ENCODE results near the gene DPM3. TPM values are rescaled to one million over a fixed set of nuclear protein-coding genes. Genes with fewer than 3 reads are reported as not detected.

DPM3 gene
- total and polyA plus RNA-seq, 4 donors = 16.2 to 47.2 (median 44.2) TPM

- Histone ChIP-seq H3K9me3 (ENCODE audit: control insufficient read depth, insufficient read depth, low read length) (no peaks in the 10 kb centered on the region), H3K27ac (ENCODE audit: low read depth, low read length) (no peak overlapping the region), H3K36me3 (ENCODE audit: control insufficient read depth, insufficient read depth, low read length) (peaks cover 9% of the 10 kb centered on the region), H3K4me3 (ENCODE audit: low read depth, low read length) (no peak overlapping the region), H3K27me3 (ENCODE audit: control insufficient read depth, insufficient read depth, low read length) (no peaks in the 10 kb centered on the region), H3K4me1 (ENCODE audit: control insufficient read depth, insufficient read depth, low read length) (peaks cover 24% of the 10 kb centered on the region)
- 84% methylated on average over 6 of the region's 6 CpGs for WGBS (ENCODE audit: insufficient coverage)
- DNase-seq (ENCODE audit: low read depth in 4 of 6, low spot score in 6 of 6) = no peak
These were observed 48.2 kb downstream of the DPM3 start for GRCh38 chr1:155092131-155092530.

- Histone ChIP-seq H3K36me3 (ENCODE audit: control insufficient read depth, insufficient read depth, low read length) (peaks cover 17% of the 10 kb centered on the region), H3K4me3 (ENCODE audit: low read depth, low read length) (no peak overlapping the region), H3K27me3 (ENCODE audit: control insufficient read depth, insufficient read depth, low read length) (no peaks in the 10 kb centered on the region), H3K9me3 (ENCODE audit: control insufficient read depth, insufficient read depth, low read length) (no peaks in the 10 kb centered on the region), H3K4me1 (ENCODE audit: control insufficient read depth, insufficient read depth, low read length) (peaks cover 29% of the 10 kb centered on the region), H3K27ac (ENCODE audit: low read depth, low read length) (no peak overlapping the region)
- WGBS (ENCODE audit: insufficient coverage) = 25% methylated on average over 19 of the region's 29 CpGs
- peak in 3 of 6 donors; percentile 51 to 90 (median 90) for DNase-seq (ENCODE audit: low read depth in 4 of 6, low spot score in 6 of 6)
These were observed 49.0 kb downstream of the DPM3 start for GRCh38 chr1:155091071-155092051.

Small RNAs within 50 kb of the gene (small RNA-seq; reads per million reads assigned to genes)
- gene HMGN2P18 (ENCODE audit: low replicate concordance) (not detected), gene RF00019 (ENCODE audit: low replicate concordance) (not detected)

Other genes starting within 250 kb of the DPM3 start
- gene PMVK, start 203.8 kb downstream of the DPM3 start, total RNA-seq = 10 to 100 TPM; 10.6 to 15.3 TPM
- 10 to 100 TPM; 43.2 to 45.3 TPM for gene PMVK, start 203.8 kb downstream of the DPM3 start, polyA plus RNA-seq (ENCODE audit: insufficient read length in 2 of 2)
- gene PBXIP1, start 184.4 kb downstream of the DPM3 start, total RNA-seq = 100 to 1,000 TPM in 1 of 2 donors, 10 to 100 TPM in 1; 57.5 to 143 TPM
- gene PBXIP1, start 184.4 kb downstream of the DPM3 start, polyA plus RNA-seq (ENCODE audit: insufficient read length in 2 of 2) = 10 to 100 TPM; 66.7 to 67.8 TPM
- 10 to 100 TPM; 12.7 to 24.7 TPM for gene PYGO2, start 178.7 kb downstream of the DPM3 start, total RNA-seq
- 10 to 100 TPM; 31.6 to 34.3 TPM for gene PYGO2, start 178.7 kb downstream of the DPM3 start, polyA plus RNA-seq (ENCODE audit: insufficient read length in 2 of 2)
- gene SHC1, start 169.8 kb downstream of the DPM3 start, total RNA-seq = 10 to 100 TPM; 28.5 to 99.2 TPM
- 10 to 100 TPM; 26.4 to 47.2 TPM for gene SHC1, start 169.8 kb downstream of the DPM3 start, polyA plus RNA-seq (ENCODE audit: insufficient read length in 2 of 2)
- 10 to 100 TPM; 25.9 to 64.8 TPM for gene CKS1B, start 165.8 kb downstream of the DPM3 start, total RNA-seq
- gene CKS1B, start 165.8 kb downstream of the DPM3 start, polyA plus RNA-seq (ENCODE audit: insufficient read length in 2 of 2) = 10 to 100 TPM; 37.6 to 41.1 TPM
- 10 to 100 TPM; 14.6 to 32.0 TPM for gene FLAD1, start 157.2 kb downstream of the DPM3 start, total RNA-seq
- gene FLAD1, start 157.2 kb downstream of the DPM3 start, polyA plus RNA-seq (ENCODE audit: insufficient read length in 2 of 2) = 10 to 100 TPM; 33.5 to 36.9 TPM
- gene LENEP, start 146.9 kb downstream of the DPM3 start, total RNA-seq = under 1 TPM in 1 of 2 donors, not detected in 1; 0.22 TPM
- gene LENEP, start 146.9 kb downstream of the DPM3 start, polyA plus RNA-seq (ENCODE audit: insufficient read length in 2 of 2) = under 1 TPM in 1 of 2 donors, not detected in 1; 0.39 TPM
- 10 to 100 TPM in 1 of 2 donors, 1 to 10 TPM in 1; 7.3 to 10.7 TPM for gene ZBTB7B, start 137.7 kb downstream of the DPM3 start, total RNA-seq
- gene ZBTB7B, start 137.7 kb downstream of the DPM3 start, polyA plus RNA-seq (ENCODE audit: insufficient read length in 2 of 2) = 1 to 10 TPM; 8.7 to 9.0 TPM
- 1 to 10 TPM in 1 of 2 donors, under 1 TPM in 1; 0.10 to 1.0 TPM for gene DCST2, start 106.8 kb downstream of the DPM3 start, total RNA-seq
- gene DCST2, start 106.8 kb downstream of the DPM3 start, polyA plus RNA-seq (ENCODE audit: insufficient read length in 2 of 2) = 1 to 10 TPM; 1.1 to 1.2 TPM
- gene DCST1, start 106.7 kb downstream of the DPM3 start, total RNA-seq = not detected
- under 1 TPM; 0.11 to 0.33 TPM for gene DCST1, start 106.7 kb downstream of the DPM3 start, polyA plus RNA-seq (ENCODE audit: insufficient read length in 2 of 2)
- gene ADAM15, start 89.2 kb downstream of the DPM3 start, total RNA-seq = 10 to 100 TPM; 29.9 to 58.5 TPM
- gene ADAM15, start 89.2 kb downstream of the DPM3 start, polyA plus RNA-seq (ENCODE audit: insufficient read length in 2 of 2) = 100 to 1,000 TPM in 1 of 2 donors, 10 to 100 TPM in 1; 73.1 to 100 TPM
- gene EFNA4, start 76.8 kb downstream of the DPM3 start, total RNA-seq = 10 to 100 TPM in 1 of 2 donors, 1 to 10 TPM in 1; 3.5 to 13.9 TPM
- 1 to 10 TPM; 5.1 to 6.8 TPM for gene EFNA4, start 76.8 kb downstream of the DPM3 start, polyA plus RNA-seq (ENCODE audit: insufficient read length in 2 of 2)
- gene EFNA3, start 61.7 kb downstream of the DPM3 start, total RNA-seq = 10 to 100 TPM; 12.3 to 13.6 TPM
- gene EFNA3, start 61.7 kb downstream of the DPM3 start, polyA plus RNA-seq (ENCODE audit: insufficient read length in 2 of 2) = 10 to 100 TPM; 46.6 to 50.6 TPM
- gene EFNA1, start 12.7 kb downstream of the DPM3 start, total RNA-seq = 10 to 100 TPM; 14.8 to 27.8 TPM
- gene EFNA1, start 12.7 kb downstream of the DPM3 start, polyA plus RNA-seq (ENCODE audit: insufficient read length in 2 of 2) = 10 to 100 TPM; 17.9 to 23.3 TPM
- gene SLC50A1, start 4.7 kb downstream of the DPM3 start, total RNA-seq = 10 to 100 TPM; 12.1 to 35.8 TPM
- gene SLC50A1, start 4.7 kb downstream of the DPM3 start, polyA plus RNA-seq (ENCODE audit: insufficient read length in 2 of 2) = 10 to 100 TPM; 18.2 to 26.9 TPM
- 100 to 1,000 TPM in 1 of 2 donors, 10 to 100 TPM in 1; 81.9 to 140 TPM for gene KRTCAP2, start 32.8 kb upstream of the DPM3 start, total RNA-seq
- 100 to 1,000 TPM; 130 to 132 TPM for gene KRTCAP2, start 32.8 kb upstream of the DPM3 start, polyA plus RNA-seq (ENCODE audit: insufficient read length in 2 of 2)
- gene TRIM46, start 33.3 kb upstream of the DPM3 start, total RNA-seq = 1 to 10 TPM; 6.7 to 6.8 TPM
- 10 to 100 TPM; 29.5 to 37.6 TPM for gene TRIM46, start 33.3 kb upstream of the DPM3 start, polyA plus RNA-seq (ENCODE audit: insufficient read length in 2 of 2)
- gene THBS3, start 67.4 kb upstream of the DPM3 start, total RNA-seq = 10 to 100 TPM; 18.2 to 39.1 TPM
- gene THBS3, start 67.4 kb upstream of the DPM3 start, polyA plus RNA-seq (ENCODE audit: insufficient read length in 2 of 2) = 10 to 100 TPM; 34.4 to 57.6 TPM
- 10 to 100 TPM; 15.8 to 43.1 TPM for gene MTX1, start 68.2 kb upstream of the DPM3 start, total RNA-seq
- 10 to 100 TPM; 35.8 to 40.2 TPM for gene MTX1, start 68.2 kb upstream of the DPM3 start, polyA plus RNA-seq (ENCODE audit: insufficient read length in 2 of 2)
- gene ENTREP3, start 115.0 kb upstream of the DPM3 start, total RNA-seq = 1 to 10 TPM; 8.5 to 9.8 TPM
- gene ENTREP3, start 115.0 kb upstream of the DPM3 start, polyA plus RNA-seq (ENCODE audit: insufficient read length in 2 of 2) = 10 to 100 TPM; 30.6 to 42.5 TPM
- 10 to 100 TPM; 26.3 to 51.2 TPM for gene SCAMP3, start 121.8 kb upstream of the DPM3 start, total RNA-seq
- 100 to 1,000 TPM in 1 of 2 donors, 10 to 100 TPM in 1; 89.1 to 103 TPM for gene SCAMP3, start 121.8 kb upstream of the DPM3 start, polyA plus RNA-seq (ENCODE audit: insufficient read length in 2 of 2)
- 10 to 100 TPM; 25.2 to 42.6 TPM for gene CLK2, start 133.0 kb upstream of the DPM3 start, total RNA-seq
- gene CLK2, start 133.0 kb upstream of the DPM3 start, polyA plus RNA-seq (ENCODE audit: insufficient read length in 2 of 2) = 10 to 100 TPM; 49.2 to 61.1 TPM
- 1 to 10 TPM; 6.1 to 9.0 TPM for gene HCN3, start 136.9 kb upstream of the DPM3 start, total RNA-seq
- gene HCN3, start 136.9 kb upstream of the DPM3 start, polyA plus RNA-seq (ENCODE audit: insufficient read length in 2 of 2) = 10 to 100 TPM; 28.6 to 36.0 TPM
- under 1 TPM; 0.11 to 0.20 TPM for gene PKLR, start 160.9 kb upstream of the DPM3 start, total RNA-seq
- gene PKLR, start 160.9 kb upstream of the DPM3 start, polyA plus RNA-seq (ENCODE audit: insufficient read length in 2 of 2) = under 1 TPM; 0.14 to 0.15 TPM
- gene FDPS, start 168.3 kb upstream of the DPM3 start, total RNA-seq = 100 to 1,000 TPM; 144 to 249 TPM
- 100 to 1,000 TPM; 202 to 239 TPM for gene FDPS, start 168.3 kb upstream of the DPM3 start, polyA plus RNA-seq (ENCODE audit: insufficient read length in 2 of 2)
- 10 to 100 TPM; 28.4 to 35.1 TPM for gene RUSC1, start 180.4 kb upstream of the DPM3 start, total RNA-seq
- gene RUSC1, start 180.4 kb upstream of the DPM3 start, polyA plus RNA-seq (ENCODE audit: insufficient read length in 2 of 2) = 100 to 1,000 TPM; 121 to 129 TPM